ENCODE measurements around the gene GNAQ.
A peak's percentile ranks its signal among the peaks of the same experiment; 100 is the strongest.

GNAQ gene

DNA sequence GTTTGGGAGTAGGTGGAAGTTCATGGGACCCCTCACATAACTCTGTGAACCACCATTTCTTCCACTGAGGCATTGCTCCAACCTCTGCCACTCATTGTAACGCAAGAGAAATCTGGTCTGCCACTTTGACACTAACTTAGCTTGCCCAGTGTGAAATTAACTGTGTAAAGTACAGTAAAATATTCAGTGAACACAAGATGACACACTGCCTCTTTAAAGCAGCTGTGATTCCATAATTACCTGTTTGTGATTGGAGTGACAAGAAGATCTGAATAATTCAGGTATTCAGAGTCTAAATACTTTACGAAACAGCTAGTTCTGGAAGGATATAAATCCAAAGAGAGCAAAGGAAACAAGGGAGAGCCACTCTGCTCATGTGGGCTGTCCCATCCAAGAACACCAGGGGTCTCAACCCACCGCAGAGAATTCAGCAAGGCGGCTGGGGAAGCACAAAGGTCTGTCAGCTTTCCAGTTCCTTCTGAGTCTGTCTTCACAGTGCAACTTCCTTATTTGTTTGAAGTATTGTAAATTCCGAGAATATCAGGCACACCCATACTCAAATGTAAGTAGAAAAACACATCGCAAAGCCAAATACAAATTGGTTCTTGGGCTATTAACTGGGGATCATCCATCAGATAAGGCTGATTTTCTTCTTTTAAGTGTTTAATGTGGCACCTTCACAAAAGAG lies 86.9 kb downstream of the GNAQ start:
- DNase-seq (ENCODE audit: low read depth, low spot score): peak; percentile 40

DNA sequence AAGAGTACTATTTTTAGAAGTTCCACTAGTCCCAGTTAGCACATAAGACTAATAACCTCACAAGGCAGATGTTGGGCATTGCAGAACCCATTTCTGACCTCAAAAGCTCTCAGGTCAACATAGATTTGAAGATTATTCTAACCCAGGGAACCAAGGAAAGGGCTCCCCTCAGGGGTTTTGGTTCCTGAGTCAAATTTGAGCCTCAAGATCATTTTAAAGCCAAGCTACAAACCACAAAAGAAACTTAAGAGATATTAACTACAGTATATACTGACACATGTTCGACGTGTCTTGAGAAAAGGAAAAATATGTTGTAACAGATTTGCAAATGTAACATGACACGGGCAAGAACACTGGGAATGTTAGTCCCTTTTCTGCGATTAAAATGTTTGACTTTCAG lies 88.6 kb downstream of the GNAQ start:
- DNase-seq (ENCODE audit: low read depth, low spot score): no peak

DNA sequence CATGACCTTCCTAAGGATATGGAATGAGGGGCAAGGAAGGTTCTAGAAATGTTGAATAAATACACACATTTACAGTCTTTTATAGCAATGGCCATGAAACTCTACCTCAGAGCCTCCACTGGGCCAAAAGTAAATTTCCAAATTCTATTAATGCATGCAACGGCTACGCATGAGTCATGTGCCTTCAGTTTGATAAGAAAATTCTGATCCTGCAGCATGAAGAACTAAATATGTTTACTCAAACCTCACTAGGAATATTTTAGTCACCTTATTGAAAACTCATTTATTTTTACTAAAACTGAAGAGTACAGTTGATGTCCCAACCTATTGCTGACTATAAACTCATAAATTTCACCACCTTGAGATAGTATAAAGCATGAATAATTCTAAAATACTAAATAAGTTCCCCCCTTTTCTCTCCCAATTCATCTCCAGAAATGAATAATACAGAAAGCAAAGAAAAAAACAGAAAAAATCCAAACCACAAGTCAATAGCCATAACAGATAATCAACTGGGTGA lies 92.4 kb downstream of the GNAQ start:
- DNase-seq (ENCODE audit: low read depth, low spot score): peak; percentile 27

DNA sequence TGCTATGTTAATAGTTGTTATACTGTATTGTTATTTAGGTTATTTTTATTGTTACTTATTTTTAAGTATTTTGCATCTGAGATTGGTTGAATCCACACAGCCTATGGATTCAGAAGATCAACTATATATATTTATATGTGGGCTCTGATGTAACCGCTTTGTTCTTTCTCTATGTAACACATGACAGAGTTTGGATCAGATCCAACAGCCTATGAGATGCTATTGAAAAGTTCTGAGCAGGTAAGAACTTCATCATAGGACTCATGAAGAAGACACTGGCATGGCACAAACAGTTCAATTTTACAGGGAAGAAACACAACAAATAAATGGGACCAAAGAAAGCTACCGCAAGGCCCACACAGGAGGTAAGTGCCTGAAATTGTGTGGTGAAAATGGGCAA lies 93.4 kb downstream of the GNAQ start:
- DNase-seq (ENCODE audit: low read depth, low spot score): no peak

DNA sequence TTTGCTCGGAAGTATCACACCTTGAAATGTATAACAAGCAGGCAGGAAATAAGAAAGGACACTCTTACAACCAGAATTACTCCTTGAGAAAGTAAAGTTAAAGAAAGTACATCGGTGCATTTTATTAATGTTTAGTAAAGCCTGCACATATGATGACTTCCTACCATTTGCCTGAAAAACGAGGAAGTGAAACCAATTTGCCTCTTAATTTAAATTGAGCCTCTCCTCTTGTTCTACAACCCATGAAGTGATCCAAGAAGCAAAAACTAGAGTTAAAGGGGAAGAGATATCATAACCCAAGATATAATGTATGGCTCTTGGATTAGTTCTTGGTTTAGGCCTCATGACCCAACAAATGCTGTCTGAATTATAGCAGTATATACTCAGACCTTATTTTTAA lies 95.6 kb downstream of the GNAQ start:
- no peak for DNase-seq (ENCODE audit: low read depth, low spot score)

DNA sequence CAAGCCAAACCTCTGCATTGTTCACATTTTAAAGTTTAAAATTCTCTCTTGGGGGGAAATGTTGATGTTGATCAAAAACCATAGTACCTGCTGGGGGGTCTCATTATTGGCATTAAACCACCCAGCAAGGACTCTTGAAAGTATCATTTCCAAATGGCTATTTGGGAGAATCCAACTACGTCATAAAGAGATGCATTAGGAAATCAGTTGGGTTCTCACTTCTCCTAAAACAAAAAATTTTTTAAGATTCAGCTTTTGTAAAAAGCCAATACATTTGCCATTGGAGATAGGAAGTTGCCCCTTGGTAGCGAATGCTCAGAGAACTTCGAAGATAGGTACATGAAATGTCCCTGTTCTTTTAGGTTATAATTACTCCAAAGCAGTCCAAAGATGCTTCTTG lies 96.4 kb downstream of the GNAQ start:
- no peak for DNase-seq (ENCODE audit: low read depth, low spot score)

DNA sequence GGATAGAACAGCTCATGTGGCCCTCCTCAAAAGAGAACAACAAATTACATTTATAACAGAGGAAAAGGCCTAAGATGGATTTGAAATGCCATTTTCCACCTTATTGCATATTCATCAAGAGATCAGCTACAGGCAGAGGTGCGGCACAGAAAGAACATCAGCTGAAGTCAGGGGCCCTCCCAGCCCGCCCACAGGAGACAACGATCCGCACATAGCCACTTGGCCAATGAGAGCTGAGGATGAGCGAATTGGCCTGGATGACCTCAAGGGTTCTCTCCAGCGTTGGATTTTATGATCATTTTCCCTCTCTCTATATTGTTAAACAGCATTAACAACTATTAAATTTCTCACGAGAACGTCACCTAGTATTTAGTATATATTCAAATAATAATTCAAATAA lies 97.6 kb downstream of the GNAQ start:
- DNase-seq (ENCODE audit: low read depth, low spot score): no peak

DNA sequence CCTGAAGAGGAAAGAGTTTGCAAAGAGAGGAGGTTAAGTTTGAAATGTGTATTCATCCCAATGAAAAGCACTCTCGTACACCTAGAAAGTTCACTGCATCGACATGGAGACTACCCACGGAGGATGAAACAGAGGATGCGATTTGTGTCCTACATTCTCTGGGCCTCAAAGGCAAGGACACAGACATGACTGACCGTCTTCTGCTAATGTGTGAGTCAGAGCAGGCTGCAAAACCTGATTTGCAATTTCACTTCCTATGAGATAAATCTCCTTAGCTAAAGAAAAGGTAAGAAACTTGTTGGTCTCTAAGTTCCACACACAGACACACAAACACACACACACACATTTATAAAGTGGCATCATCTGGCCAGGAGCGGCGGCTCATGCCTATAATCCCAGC lies 98.6 kb downstream of the GNAQ start:
- no peak for DNase-seq (ENCODE audit: low read depth, low spot score)

DNA sequence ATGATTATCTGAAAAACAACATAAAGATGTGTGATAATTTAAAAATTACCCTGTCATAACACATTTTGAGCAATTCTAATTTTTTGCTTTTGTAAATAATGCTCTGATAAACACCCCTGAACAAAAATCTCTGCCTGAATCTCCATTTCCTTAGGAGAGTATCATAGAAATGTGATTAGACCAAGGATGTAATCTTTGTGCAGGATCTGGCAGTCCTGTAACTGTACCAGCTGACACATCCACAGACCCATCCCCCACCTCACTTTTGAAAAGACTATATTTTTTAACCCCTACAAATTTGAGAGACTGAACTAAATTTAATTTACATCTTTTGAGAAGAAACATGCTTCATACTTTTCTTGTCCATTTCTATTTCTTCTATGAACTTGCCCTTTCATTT lies 101.7 kb downstream of the GNAQ start:
- DNase-seq (ENCODE audit: low read depth, low spot score): no peak

DNA sequence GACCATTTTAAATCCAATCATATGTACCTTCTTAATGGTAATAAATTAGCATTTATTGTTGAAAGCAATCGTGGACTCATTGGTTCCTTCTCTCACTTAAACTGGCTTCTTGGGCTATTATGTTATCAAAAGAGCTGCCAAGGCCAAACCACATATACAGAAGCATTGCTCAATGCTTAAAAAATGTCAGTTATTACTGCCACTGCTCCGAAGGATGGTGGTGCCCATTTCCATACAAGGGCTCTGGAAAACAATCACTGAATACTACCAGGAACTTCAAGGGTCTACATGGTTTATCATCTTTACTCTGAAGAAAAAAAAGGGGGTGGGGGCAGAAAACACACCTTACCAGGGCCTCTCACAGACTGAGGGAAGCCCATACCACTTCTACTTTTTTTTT lies 104.3 kb downstream of the GNAQ start:
- DNase-seq (ENCODE audit: low read depth, low spot score): peak; percentile 85

DNA sequence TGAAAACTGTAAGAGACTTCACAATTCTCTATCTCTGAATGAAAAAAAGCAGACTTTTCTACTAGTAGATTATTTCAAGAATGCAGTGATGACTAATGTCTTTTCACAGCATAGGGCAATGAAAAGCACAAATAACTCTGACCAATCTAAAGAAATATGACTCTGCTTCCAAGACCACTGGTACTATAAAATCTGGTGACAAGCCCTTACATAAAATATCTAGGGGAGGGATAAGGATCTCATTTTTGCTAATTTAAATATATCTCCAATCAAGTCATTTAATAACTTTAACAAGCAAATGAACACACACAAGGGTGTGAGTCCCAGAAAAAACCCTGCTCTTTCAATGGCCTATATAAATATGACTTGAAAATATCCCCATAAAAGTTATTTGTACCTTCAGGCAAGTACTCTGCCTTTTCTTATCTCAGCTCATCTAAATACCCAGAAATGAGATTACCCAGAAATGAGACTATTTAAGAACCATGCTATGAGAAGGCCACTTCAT lies 105.2 kb downstream of the GNAQ start:
- DNase-seq (ENCODE audit: low read depth, low spot score): peak; percentile 70

DNA sequence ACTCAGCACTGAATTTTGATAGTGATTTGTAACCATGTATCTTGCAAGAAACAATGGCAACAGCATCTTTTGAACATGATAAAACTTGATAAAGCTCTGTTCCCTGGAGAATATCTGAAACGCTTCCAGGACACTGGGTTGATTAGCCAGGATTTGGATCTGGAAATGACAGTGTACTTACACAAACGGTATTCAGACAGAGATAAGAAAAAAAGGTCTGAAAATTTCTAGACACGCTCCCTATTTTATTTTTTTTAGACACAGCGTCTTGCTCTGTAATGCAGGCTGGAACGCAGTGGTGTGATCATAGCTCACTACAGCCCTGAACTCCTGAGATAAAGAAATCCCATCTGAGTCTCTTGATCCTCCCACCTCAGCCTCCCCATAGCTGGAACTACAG lies 109.0 kb downstream of the GNAQ start:
- DNase-seq (ENCODE audit: low read depth, low spot score): no peak

DNA sequence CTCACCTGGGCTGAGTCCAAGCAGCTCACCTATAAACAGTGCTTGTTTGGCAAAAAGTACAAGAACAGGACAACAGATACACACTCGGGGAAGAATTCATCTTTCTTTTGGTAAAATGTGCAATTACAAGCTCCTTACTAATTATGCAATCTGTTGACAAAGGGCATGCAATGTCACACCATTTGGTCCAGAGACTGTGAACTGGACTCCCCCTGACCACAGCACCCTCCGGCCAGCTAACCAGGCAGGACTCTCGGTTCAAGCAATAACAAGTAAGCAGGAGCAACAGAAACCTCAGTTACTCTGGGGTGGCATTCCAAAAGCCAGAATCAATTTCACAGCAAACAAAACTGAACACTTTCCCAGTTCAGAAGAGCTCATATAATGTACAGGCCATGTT lies 113.8 kb downstream of the GNAQ start:
- no peak for DNase-seq (ENCODE audit: low read depth, low spot score)

DNA sequence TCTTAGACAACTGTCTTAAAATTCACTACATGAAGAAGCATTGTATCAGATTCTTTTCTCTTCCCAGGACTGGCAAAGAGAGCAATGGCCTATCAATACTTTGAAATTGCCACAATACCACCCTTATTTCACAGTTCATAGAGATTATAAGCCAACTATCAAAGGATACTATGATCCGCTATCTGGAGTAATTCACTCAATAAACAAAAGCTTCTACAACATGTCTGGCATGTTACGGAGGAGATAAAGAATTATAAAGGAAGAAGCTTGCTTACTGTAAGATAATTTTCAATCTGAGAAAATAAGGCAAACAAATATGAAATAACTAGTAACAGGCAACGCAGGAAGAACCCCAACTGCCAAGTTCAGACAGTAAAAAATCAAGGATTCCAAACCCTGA lies 114.8 kb downstream of the GNAQ start:
- DNase-seq (ENCODE audit: low read depth, low spot score): no peak

DNA sequence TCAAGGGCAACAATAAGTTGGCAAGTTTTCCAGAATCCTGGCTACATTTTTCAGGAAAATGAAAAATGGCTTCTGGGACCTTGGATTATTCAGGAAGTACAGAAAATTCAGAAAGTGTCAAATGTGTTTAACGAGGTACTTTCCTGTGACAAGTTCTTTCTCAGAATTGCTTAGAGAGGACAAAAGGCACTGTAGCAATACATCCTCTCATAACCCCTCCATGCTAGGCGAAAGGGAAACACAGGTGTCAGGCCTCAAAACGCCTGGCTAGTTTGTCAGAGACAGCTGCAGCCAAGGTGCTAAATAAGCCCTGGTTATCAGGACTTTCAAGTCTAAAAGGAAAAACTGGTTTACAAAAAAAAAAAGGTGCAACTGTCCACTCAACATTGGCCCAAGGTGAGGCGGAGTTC lies 115.2 kb downstream of the GNAQ start:
- DNase-seq (ENCODE audit: low read depth, low spot score): no peak

DNA sequence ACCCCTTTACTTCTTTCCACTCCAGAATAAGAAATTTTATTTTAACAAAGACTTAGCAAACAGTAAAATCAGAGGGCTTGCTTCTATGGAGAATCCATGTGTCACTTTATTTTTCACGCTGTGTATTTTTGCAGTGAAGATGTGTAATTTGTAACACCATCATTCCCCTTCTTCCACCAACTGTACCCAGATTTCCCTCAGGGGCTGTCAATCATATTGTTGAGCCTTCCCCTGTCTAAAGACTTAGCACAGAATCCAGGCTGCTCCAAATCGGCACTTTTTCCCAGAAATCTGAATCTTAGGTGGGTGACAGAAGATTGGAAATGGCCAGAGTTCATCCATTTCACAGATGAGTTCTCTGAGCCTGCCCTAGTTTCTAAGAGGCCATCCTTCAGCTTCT lies 115.9 kb downstream of the GNAQ start:
- no peak for DNase-seq (ENCODE audit: low read depth, low spot score)

DNA sequence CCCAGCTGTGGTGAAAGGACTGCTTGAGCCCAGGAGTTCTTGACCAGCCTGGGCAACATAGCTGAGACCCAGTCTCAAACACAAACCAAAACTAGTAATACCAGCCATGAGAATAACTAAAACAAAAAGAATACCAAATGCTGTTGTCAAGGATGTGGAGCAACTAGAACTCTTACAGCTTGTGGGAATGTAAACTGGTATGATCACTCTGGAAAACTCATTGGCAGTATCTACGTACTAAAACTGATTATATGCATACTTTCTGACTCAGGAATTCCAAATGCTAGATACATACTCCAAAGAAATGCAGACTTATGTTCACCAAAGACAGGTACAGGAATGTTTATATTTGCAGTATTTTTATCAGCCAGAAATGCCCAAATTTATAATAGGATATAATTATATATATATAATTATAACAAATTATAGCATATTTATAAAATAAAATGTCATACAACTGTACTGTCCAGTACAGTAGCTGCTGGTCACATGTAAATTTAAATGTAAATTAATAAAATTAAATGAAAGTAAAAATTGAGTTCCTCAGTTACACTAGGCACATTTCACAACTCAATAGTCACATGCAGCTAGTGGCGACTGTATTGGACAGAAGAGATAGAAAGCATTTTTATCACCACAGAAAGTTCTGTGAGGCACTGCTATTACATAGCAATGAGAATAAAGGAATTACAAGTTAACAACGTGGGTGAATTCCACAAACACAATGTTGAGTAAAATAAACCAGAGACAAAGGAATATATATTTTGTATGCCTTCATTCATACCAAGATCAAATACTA lies 118.5 kb downstream of the GNAQ start:
- peak; percentile 29 for DNase-seq (ENCODE audit: low read depth, low spot score)

DNA sequence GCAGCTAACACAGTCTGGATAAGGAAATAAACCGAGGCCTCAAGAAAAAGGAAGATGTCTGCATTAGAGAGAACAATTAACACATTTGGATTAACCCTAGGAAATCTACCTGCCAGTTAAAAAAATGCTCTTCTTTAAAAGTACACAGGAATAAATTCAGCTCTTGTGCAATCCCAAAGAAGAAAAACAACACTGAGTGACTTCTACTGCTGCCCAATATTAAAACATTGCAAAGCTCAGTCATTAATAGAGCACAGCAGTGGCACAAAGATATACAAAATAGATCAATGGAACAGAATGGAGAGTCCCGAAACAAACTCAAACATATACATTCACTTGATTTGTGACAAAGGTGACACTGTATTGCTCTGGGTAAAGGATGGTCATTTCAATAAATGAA lies 119.7 kb downstream of the GNAQ start:
- DNase-seq (ENCODE audit: low read depth, low spot score): no peak

DNA sequence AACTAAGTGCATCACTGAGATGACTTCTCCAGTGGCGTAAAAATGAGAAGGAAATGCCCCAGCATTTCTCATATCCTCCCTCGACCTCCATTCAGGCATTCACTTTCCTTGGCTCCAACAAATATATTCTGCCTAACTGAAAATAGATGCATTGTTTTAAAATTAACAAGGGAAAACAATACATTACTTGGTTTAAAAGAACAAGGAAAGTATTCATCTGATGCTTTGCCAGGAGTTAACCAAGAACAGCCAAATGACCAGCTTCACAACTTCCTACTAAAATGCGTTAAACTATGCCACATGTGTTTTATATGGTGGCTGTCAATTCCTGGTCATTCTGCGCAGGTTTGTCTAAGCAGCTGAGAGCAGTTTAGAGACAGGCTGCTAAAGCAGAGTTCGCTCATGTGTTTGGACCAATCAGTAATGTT lies 121.4 kb downstream of the GNAQ start:
- no peak for DNase-seq (ENCODE audit: low read depth, low spot score)

DNA sequence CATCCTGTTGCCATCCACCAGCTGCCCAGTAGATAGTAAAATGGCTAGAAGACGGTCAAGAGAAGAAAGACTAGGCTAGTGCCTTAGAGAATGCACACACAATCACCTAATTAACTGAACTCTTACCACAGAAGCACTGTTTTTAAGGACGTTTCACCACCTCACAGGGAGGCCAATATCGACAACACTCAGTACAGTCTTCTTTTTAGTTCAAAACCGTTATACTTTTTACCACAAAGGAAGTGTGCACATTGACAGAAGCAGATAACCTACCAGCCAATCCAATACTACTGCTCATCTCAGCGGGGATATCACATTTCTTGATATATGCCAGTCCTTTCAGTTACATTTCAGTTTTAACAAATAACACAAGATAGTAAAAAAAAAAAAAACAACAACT lies 122.3 kb downstream of the GNAQ start:
- no peak for DNase-seq (ENCODE audit: low read depth, low spot score)

DNA sequence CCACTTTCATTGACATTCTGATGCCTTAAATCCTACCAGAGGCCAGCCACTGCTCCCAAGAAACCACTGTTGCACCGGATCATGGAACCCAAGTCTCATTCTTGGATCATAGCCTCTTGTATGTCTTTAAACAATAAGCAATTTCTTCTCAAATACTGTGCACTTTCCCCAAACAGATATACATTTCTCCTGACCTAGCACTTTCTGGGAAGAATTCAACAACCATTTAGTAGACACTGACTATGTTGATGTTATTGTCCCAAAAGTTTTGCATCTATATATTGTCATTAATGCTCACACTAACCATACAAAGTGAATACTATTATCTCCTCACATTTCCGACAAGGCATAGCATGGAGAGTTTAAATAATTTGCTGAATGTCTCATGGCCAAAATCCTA lies 123.3 kb downstream of the GNAQ start:
- DNase-seq (ENCODE audit: low read depth, low spot score): no peak

DNA sequence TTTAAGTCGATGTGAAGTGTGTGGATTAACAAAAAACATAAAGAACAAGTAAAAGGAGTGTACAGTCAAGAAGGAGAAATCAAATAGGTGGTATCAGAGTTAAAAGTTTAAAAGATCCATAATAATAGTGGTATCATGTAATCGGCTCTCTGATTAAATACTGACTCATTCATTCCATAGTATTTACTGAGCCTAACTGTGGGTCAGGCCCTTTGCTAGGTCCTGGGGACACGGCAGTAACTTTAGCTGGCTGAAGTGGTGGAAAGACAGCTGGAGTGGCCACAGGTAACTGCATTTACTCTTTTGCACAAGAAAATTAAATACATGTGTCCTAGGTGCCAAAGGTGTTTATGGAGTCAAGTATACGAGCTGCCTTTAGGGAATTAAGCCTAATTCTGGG lies 124.0 kb downstream of the GNAQ start:
- DNase-seq (ENCODE audit: low read depth, low spot score): no peak

DNA sequence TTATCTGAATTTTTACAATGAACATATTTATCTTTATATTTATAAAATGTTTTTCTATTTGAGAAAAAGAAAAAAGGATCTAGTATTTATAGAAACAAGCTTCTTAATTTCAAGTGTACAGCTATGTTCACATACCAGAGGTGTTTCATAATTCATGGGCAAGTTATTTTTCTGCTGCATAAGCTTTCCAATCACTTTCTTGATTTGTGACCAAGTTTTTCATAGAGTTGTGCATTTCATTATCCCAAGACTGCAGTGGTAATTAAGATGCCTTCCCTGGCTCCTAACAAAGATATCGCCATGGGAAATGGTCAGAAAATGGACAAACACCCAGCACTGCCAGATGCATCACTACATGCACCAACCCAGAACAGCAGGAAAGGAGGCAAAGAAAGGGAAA lies 124.6 kb downstream of the GNAQ start:
- DNase-seq (ENCODE audit: low read depth, low spot score): no peak

Data from astrocyte of the hippocampus (primary cell).